PC-3 (cell line): ENCODE data around the gene ABITRAM.

Source experiments
- CTCF ChIP-seq: fragments of 300-600 bp; sonication (generic); conservative IDR thresholded peaks from 2 replicates; pipeline ENCODE4 v1.5.1; 2017; ENCODE audit warnings: antibody characterized with exemption, low read depth, mild to moderate bottlenecking, low read length
- EZH2 ChIP-seq: fragments of 300-600 bp; sonication (generic); IDR thresholded peaks from one replicate; pipeline ENCODE4 v1.6.1; 2017; ENCODE audit warnings: antibody characterized with exemption, mild to moderate bottlenecking, low read length; ENCODE audit not compliant: unreplicated experiment
- EZH2phosphoT487 ChIP-seq: fragments of 300-600 bp; sonication (generic); IDR thresholded peaks from 2 replicates; pipeline ENCODE4 v1.6.1; 2018; ENCODE audit warnings: mild to moderate bottlenecking, antibody characterized with exemption, low read length, borderline replicate concordance

DNA sequence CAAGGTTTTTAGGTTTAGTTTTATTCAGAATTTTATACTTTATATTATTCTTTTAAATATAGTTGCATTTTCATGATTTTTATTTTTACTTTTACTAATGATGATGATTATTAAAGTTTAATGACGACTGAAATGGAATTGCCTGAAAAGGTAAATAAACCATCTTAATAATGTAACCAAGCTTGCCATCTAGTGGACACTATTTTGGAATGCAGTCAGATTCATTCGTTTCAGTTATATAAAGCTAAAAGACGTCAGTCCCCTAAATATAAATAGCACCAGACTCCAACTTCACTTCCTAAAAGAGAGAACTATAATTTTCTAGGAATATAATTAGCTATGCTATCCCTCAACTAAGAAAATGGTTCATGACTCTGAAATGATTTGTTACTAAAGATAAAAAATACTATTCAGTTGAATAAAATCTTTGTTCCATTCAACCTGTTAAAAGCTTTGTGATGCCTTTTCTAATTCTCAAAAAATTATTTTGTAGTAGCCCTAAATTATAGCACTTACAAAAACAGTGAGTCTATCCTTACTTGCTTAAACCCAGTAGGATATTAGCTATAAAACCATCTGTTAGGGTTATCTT, 19.9 kb downstream of the ABITRAM start:
- TF ChIP-seq CTCF (peak; percentile 60), EZH2 (no peak), EZH2phosphoT487 (no peak)
